Inflammatory macrophage treated with lipopolysaccharide for 1 hour (primary cell): Measurements from ENCODE around the gene GDF9.

Source experiments
- DNase-seq, 2 donors: peaks; one replicate each; pipeline ENCODE4 v3.0.0-alpha.2; 2020 to 2022

GDF9 gene

DNA sequence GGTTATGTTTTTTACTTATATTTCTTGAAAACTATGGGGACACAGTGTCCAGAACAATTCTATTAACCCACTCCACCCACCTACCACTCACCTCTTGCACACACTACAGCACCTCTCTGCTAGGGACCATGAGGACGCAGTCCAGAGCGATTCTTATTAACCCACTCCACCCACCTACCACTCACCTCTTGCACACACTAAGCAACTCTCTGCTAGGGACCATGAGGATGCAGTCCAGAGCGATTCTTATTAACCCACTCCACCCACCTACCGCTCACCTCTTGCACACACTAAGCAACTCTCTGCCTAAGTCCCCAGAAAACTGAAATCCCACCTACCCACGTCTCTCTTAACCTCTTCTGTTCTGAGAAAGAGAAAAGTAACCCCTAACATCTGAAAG, 33.7 kb downstream of the GDF9 start:
- no peak for DNase-seq

DNA sequence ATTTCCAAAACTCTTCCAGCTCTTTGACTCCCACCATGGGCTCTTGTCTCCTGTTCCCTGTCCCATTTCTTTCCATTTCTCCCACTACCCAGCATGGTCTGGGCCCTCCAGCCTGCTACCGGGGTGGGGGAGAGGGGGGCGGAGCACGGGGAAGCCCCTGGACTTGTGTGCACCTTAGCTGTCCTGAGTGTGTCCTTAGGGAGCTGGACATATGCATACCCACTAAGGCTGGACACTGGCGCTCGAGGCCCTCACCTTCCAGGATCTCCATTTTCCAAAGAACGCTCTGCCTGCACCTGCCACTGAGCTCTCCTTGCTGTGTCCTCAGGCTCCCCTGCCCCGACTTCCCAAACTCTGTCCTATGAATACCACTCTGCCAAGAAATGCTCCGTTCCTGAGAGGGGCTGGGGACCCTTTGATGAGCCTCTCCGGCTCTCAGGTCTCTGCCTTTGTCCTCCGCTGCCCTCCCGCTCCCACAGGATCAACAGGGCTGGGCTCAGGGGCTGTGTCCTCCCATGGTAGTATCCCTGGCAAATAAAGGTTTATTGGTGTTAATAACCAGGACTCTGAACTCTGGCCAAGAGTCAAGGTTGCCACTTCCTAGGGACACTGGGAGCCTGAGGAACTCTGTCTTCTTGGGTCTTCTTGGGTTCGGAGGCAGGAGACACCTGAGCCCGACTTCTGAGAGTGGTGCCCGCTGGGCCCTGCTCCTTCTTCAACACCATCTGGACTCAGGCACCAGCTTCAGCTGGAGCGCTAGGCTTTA, 35.0 kb downstream of the GDF9 start:
- DNase-seq = no peak

DNA sequence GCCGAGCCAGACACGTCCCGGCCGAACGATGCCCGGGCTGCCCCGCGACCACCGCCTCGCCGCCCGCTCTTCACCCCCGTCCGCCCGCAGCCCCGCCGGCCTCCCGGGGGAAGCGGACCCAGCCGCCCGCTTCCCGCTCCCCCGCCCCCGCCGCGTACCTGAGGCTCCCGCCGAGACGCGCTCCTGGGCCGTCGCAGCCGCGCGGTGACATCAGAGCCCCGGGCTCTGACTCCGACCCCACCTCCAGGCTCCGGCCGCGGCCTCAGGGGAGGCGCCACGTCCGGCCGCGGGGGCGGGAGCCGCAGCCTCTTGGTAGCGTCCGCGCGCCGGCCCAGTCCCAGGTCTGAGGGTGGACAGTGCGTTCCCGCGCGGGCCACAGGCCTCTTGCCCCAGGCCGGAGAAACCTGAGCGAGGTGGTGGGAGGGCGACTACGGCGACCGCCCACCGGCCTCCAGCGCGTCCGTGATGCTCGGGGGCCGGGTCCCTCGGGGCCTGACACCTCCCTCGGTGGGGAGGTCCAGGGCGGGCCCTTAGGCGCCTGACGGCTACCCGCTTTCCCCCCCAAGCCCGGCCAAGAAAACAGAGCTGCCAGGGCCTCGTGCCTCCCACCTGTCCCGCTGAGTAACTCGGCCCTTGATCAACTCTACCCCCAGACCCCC, 35.7 kb downstream of the GDF9 start, which contains the start of gene SHROOM1:
TSS of gene SHROOM1 (minus strand) at position 212 of the 659 bp plus-strand sequence. CDS start 4,507 bp downstream, outside the sequence.
- DNase-seq = peak; percentile 43 to 56

DNA sequence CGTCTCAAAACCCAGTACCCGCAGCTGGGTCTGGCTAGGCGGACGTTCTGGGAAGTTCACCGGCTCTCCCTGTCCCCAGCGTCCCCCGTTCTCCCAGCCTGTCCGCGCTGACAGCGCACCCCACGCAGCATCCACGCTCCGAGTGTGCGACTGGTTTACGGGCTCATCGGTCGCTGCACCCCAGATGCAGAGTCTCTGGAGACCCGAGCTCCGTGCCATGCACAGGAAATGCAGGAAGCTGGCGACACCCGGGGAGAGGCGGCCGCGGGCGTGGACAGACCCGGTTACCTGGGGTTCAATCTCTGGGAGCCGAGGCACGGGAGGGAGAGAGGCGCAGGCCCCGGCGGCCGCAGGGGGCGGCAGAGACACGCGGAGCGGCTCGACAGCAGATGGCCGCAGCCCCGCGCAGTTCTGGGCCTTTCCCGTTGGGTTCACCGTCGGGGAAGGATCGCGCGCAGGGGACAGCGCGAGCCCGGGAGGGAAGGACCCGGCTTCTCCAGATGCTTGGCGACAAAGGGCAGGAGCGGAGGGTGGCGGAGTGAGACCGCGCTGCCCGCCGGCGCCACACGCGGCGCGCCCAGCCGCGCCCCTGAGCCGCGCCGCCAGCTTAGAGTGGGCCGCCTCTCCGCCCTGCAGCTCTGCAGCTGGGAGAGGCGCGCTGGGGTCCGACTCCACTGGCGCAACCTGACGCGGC, 36.4 kb downstream of the GDF9 start:
- DNase-seq = peak; percentile 44 to 75

DNA sequence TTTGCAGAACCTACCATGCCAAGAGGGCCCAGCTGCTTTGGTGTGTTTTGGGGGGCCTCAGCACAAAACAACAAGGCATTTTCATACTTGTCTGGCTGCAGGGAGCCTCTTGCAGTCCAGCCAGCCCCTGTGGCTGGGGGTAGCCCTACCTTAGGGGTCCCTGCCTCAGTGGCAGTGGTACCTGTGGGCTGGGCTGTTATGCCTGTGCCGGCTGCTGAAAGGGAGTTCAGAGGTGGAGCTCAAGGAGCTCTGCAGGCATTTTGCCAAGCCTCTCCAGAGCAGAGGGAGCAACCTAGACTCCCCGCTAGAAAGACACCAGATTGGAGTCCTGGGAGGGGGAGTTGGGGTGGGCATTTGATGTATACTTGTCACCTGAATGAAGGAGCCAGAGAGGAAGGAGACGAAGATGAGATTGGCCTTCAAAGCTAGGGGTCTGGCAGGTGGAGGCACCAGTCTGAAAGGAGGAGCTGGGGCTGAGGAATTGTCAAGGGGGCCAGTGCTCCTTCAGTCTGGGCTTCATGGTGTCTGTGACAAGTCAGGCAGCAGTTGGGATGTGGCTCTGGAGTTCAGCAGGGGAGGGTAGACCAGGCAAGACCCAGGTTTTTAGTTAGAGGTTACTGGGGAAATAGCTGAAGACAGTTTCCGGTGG, 37.3 kb downstream of the GDF9 start:
- DNase-seq = no peak

DNA sequence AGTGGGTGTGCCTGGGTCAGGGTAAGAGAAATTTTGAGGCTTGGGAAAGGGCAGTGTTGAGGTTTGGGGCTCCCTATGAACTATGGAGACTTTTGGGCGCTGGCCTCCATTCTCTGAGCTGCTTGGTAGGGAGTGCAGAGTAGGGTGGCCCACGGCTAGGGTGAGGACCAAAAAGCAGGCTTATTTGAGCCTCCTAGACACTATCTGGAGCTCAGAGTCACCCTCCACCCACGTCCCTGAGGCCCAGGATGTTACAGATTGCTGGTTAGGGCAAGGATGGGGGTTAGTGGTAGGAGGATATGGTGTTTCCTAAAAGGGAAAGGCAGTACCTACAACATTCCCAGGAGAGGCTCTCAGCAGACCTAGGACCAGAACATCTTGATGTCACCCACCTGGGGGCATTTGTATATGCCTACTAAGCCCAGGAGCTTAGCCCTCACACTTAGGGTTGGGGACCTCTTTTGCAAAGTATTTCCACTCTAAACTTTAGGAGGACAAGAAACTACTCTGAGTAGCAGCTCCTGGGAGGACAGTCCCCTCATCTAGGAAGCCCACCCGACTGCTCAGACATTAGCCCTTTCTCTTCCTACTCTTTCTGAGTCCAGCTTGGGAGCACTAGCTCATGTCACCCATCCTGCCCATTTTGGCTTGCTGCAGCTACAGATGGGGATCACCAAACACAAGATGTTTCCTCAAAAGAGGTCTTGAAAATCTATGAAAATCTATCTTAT, 38.2 kb downstream of the GDF9 start:
- DNase-seq = no peak

DNA sequence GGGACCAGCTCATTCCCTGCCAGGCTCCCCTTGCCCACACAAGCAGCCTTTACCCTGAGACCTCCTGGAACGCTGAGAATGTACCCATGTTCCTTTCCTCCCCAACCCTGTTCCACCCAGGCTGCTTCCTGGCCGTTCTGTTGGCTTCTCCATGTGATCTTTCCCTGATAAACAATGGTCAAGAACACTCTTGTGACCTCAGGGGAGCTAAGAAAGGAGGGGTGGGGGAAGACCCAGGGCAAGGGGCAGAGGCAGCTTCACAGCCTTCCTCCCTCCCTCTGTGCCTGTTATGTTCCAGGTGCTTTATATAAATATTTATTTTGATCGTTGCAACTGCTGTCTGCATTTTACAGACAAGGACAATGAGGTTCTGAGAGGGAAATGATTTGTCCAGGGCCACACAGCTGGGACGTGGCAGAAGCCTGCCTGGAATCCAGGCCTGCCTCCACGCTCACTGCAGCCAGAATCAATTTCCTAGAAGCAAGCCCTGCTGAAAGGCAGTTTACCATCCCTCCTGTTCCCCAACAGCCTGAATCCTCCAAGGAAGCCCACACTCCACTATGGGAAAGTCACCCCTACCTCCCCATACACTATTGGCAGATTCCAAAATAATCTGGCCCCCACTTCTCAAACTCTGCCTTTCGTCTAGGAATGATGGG, 39.7 kb downstream of the GDF9 start:
- DNase-seq = no peak

DNA sequence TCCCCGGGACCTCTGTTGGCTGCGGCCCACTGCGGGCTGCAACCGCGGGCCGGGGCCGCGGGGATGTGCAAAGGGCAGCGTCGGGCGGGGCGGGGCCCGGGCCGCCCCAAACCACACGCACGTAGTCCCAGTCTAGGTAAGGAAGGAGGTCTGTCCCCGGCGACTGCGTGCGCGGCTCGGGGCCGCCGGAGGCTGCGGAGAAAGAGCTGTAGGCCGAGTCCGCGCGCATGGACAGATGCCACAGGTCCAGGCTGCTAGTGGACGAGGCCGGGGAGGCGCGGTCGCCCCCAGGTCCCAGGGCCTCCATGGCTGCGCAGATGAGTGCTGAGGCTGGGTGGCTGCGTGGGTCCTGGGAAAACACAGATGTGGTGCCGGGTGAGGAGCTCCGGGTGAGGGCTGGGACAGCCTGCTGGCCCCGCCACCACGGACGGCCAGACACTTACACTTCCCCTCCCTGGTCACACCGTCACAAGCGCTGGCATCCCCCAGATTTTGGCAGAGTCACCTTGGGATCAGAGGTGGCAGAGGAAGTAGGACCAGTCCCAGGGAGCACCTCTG, 40.4 kb downstream of the GDF9 start:
- DNase-seq = no peak

DNA sequence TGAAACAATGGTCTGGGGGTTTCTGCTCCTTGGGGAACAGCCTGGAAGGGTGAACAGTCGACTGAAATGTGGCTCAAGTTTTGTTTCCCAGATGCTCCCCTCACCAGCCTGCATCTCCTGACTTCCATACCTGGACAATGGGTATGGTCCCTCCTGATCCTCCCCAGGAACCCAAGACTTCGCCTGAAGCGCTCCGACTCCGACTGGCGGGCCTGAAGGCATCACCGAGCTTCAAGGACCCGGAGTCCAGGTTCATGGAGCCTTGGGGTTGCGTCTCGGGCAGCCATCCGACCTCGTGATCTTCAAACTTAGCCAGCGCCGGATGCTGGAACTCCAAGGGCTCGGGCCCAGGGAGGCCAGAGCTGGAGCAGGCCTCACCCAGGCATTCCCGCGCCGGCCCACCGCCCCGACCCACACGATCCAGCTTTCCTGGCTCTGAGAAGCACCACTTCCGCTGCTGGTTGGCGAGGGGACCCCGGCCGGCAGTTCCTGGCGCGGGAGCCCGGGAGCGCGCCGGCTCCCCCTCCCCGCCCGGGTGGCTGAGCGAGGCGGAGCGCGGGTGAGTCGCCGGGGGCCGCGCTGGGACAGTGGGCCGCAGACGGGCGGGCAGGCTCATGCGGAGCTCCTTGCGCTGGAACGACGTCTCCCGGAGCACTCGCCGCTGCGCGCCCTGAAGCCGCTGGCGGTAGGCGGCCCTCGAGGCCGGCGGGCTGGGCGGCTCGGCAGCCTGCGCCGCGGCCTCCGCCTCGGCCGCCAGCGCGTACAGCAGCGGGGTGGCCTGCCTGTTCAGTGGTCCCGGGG, 41.0 kb downstream of the GDF9 start:
- DNase-seq = no peak

DNA sequence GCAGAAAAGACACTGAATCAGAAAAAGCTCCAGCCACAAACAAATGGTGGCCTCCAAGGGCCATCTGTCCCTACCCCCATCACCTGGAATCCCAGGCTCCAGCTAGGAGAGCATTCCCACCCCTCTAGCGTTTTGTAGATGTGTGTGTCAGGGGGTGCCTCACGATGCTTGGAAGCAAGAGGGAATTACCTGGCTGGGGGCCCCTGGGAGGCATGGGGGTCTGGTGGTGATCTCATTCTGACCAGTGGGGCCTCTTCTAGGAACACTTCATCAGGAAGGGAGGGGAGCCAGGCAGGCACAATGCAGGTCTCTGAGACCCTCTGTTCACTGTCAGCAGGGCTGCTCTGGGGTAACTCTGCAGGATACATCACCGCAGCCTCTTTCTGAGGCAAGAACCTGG, 41.8 kb downstream of the GDF9 start:
- DNase-seq = no peak

DNA sequence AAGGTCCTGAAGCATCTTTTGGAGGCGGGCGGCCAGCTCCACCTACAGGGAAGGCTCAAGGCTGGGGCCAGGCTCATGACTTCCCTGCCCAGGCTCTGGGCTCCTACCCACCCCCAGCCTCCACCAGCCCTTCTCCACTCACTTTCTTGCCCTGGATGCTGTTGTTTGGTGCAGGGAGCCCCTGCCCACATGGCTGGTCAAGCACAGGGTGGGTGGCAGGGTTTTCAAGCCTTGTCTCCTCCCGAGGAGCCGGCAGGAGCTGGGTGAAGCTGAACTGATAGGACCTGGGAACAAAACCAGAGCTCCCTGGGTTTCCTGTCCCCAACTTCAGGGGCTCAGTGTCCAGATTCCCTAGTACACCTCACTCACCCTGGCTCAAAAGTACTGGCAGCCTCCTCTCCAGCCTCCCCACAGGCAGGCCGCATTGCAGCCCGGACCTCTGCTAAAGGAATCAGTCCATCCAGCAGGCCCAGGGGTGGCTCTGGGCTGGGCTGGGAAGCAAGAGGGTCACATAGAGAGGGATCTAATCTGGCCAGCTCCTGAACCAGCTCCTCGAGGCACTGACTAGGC, 42.7 kb downstream of the GDF9 start:
- no peak for DNase-seq

DNA sequence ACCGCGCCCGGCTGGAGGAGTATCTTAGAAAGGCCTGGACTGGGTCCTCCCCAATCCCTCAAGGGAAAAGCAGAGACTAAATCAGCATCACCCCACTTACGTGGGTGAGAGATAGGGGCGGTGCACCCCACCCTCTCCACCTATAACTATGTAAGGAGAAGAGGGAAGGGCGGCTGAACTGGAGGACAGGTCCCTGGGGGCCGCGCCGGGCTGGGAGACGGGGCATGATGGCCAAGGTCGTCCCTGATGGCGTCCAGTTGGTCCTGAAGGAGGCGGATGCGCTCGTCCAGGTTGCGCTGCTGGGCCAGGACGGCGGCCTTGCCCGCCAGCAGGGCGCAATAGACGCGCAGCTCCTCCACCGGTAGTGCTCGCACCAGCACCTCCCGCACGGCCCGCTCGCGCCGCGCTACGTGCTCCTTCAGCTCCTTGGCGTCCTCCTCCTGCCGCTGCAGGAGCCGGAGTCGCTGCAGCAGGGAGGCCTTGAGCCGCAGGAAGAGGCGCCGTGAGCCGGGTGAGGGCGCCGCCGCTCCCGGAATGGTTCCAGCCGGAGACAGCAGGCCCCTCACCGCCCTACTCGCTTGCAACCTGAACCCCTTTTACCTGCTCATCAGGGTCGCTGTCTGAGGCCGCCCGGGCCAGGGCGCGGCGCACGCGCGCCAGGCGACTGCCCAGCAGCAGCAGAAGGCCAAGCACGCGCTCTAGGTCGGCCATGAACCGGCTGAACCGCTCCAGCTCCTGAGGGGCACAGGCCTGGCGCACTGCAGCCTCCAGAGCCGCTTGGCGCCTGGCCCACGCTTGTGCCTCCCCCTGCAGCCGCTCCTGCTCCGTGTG, 43.4 kb downstream of the GDF9 start:
- no peak for DNase-seq

DNA sequence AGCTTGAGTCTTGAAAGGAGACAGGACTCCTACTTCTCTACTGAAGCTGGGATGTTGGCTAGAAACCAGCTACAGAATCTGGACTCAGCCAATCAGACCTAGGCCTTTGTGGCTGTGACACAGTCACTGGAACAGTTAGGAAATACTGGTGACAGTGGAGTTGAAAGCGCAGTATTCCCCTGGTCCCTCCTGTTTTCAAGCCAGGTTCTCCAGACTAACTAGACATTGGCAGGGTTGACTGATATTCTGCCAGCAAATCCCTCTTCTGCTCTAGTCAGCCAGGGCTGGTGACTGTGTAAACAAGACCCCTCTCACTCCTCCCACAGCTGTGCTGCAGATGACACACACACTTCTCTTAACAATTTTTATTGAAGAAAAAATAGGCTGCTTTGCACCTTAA, 44.5 kb downstream of the GDF9 start:
- no peak for DNase-seq

DNA sequence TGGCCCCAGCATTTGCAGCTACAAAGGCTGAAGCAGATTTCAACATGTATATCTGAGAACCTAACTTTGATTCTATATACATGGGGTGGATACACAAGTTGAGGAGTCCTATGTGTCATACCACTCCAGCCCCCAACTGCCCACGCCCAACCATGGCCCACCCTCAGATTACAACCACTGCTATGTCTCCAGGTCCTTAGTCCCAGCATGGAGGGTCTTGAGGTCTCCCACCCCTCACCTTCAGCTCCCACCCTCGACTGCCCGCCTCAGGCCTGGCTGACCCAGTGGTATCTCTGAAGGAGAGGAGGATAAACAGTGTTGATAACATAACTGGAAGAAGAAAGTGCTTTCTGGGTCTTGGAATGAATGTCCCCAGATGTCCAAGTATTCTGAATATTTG, 44.9 kb downstream of the GDF9 start:
- no peak for DNase-seq

DNA sequence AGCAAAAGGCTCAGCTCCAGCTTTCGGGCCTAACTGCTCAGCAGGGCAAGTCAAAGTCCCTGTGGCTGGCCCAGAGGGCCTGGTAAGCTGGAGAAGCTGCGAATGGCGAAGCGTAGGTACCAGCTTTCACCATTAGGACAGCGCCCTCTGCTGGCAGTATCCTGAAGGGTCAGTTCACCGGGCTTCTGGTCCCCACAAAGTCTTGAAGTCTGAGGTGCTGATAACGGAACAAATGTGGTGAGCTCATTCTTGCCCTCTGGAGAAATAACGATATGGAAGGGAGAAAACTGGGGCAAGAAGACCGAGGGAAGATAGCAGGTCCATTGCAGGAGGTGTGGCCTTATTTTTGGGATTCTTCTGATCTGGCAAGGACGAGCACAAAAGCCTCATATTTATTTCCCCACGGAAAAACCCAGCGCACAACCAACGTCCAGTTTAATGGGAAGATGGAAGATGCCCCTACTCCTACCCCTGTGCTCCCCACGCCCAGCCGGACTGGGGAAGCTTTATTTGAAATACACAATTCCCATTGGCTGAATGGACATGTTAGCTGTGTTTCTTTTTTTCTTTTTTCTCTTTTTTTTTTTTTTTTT, 46.0 kb downstream of the GDF9 start:
- peak; percentile 70 to 98 for DNase-seq

DNA sequence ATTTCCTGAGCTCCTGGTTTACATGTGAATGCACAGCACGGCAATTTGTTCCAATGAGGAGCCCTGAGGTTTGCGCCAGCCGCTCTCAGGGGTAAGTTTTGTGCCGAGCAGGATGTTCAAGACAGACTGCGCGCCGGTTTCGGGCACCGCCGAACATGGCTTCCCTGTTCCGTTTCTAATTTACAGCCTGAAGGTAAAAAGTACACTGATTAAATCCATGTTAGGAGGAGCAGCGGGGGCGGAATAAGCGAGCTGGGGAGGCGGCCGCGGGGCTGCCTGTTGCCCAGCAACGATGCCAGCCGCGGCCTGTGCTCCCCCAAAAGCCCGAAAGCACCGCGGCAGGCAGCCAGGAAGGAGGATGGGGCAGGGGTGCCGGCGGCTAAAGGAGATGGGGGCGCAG, 46.8 kb downstream of the GDF9 start:
- DNase-seq = no peak

DNA sequence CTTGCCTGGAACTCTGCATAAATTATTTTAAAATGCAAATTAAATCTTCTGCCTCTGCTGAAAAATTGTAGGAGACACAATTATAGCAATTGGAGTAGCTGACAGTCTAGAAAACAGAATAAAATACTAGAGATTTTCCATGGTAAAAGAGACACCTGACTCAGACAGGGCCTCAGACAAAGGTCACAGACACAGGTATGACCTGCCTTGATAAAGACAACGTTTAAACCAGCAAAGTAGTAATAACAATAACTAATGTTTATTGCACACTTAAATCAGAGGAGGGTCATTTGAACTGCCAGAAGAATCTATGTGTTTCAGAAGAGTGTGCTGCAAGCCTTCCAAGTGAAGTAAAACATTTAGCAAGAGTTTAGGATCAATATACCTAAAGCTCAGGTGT, 49.3 kb downstream of the GDF9 start:
- DNase-seq = no peak

DNA sequence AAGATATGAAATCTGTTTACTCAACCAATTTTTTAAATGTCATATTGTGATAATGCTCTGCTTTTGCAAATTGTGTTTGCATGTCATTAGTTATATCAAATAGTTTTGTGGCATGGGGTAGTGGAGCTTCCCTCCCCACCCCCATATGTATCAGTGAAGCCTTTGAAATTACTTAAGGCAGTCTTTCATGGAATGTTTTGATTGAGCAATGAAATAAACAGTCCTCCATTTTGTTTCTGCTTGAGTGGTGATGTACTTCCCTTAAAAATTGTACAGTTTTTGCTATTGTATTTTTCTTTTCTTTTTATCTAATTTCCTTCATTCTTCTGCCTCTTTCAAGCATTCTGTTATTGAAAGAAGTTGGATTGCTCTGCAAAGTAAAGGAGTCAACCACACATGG, 49.7 kb downstream of the GDF9 start:
- no peak for DNase-seq

DNA sequence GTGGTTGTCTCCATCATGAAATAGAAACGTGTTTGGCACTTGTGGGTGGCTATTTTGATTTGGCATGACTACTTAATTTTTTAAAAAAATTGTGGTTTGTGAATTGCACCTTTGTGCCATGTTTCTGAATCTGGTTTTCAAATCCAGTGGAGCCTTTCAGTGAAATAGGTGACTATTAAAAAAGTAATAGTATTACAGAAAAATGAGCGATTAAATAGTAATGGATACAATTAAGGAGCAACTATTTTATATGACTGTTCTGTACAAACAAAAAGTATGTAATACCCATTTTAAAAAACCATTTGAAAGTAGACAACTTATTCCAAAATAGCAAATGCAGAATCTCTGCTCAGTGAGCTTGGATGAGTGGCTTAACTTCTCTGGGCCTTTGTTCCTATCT, 50.2 kb downstream of the GDF9 start:
- no peak for DNase-seq
